ENCODE measurements around the gene EPG5.

Gene EPG5

DNA sequence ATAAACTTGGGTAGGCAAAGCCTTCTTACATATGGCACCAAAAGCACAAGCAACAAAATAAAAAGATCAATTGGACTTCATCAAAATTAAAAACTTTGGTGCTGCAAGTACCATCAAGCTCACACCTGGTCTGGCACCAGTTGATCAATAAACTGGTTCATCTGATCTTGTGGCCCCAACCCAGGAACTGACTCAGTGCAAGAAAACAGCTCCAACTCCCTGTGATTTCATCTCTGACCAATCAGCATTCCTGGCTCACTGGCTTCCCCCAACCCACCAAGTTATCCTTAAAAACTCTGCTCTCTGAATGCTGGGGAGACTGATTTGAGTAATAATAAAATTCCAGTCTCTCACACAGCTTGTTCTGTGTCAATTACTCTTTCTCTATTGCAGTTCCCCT lies 8.4 kb downstream of the EPG5 start:
- H3K4me1 ChIP-seq (ENCODE audit: insufficient read depth, insufficient read length): no peaks in the 10 kb centered on the region
- no peak for DNase-seq (ENCODE audit: low read depth, low spot score)

DNA sequence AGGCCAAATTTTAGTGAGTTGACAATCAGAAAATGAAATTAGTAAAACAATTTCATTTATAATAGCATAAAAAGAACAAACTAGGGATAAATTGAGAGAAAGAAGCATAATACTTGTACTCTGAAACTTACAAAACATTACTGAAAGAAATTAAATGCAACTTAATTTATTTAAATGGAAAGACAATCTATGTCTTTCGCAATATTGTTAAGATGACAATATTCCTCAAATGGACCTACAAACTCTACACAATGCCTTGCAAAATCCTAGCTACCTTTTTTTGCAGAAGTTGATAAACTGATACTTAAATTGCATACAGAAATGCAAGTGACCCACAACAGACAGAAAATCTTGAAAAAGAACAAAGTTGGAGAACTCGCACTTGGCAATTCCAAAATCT lies 9.1 kb downstream of the EPG5 start:
- TF ChIP-seq SUZ12 (IDR thresholded peaks at IDR 0.05; ENCODE audit: extremely low read depth, insufficient read depth, insufficient read length): no peak
- Histone ChIP-seq H3K36me3 (ENCODE audit: insufficient read depth, insufficient read length, low read length) (peaks cover 19% of the 10 kb centered on the region), H3K27me3 (ENCODE audit: insufficient read depth, insufficient read length) (no peaks in the 10 kb centered on the region), H3K9me3 (ENCODE audit: insufficient read depth, low read length) (no peaks in the 10 kb centered on the region), H3K4me3 (ENCODE audit: insufficient read length, low read depth) (no peak overlapping the region), H3K4me1 (ENCODE audit: insufficient read depth, insufficient read length) (no peaks in the 10 kb centered on the region), H3K9ac (ENCODE audit: insufficient read length, low read depth) (no peak overlapping the region)
- DNase-seq (ENCODE audit: low read depth, low spot score): no peak

More for the DNA sequence above, 8.4 kb downstream of the EPG5 start:
- H3K4me3 ChIP-seq (ENCODE audit: insufficient read length, low read depth): no peak overlapping the region
- TF ChIP-seq ZNF274 (IDR thresholded peaks at IDR 0.05; ENCODE audit: low read depth, low read length) (no peak), YY1 (IDR thresholded peaks at IDR 0.05; ENCODE audit: insufficient read depth, insufficient read length) (no peak), SUZ12 (IDR thresholded peaks at IDR 0.05; ENCODE audit: extremely low read depth, insufficient read depth, insufficient read length) (no peak)
- no peaks in the 10 kb centered on the region for H3K9me3 ChIP-seq (ENCODE audit: insufficient read depth, low read length)
- H3K9ac ChIP-seq (ENCODE audit: insufficient read length, low read depth): no peak overlapping the region
- no peaks in the 10 kb centered on the region for H3K27me3 ChIP-seq (ENCODE audit: insufficient read depth, insufficient read length)
- H3K36me3 ChIP-seq (ENCODE audit: insufficient read depth, insufficient read length, low read length): peaks cover 14% of the 10 kb centered on the region

DNA sequence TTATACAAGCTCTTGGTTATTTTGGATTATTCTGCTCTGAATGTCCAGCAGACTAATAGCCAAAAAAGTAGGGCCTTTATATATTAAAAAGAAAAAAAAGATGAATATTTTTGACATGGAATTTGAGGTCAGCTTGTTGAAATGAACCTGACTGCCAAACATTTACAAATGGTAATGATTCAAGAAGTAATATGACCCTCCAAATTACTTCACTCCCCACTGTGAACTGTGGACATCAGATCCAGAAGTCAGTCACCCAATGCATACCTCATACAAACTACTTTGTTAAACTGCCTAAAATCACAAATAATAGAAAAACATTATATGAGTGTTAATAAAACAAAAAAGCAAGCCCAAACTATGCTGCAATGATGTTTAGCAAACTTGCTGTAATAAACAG lies 10.0 kb downstream of the EPG5 start:
- Histone ChIP-seq H3K4me3 (ENCODE audit: insufficient read length, low read depth) (no peak overlapping the region), H3K9me3 (ENCODE audit: insufficient read depth, low read length) (no peaks in the 10 kb centered on the region), H3K36me3 (ENCODE audit: insufficient read depth, insufficient read length, low read length) (peaks cover 26% of the 10 kb centered on the region), H3K9ac (ENCODE audit: insufficient read length, low read depth) (no peak overlapping the region), H3K4me1 (ENCODE audit: insufficient read depth, insufficient read length) (no peaks in the 10 kb centered on the region), H3K27me3 (ENCODE audit: insufficient read depth, insufficient read length) (no peaks in the 10 kb centered on the region)
- TF ChIP-seq YY1 (IDR thresholded peaks at IDR 0.05; ENCODE audit: insufficient read depth, insufficient read length): no peak
- TF ChIP-seq ZNF274 (IDR thresholded peaks at IDR 0.05; ENCODE audit: low read depth, low read length): no peak
- TF ChIP-seq SUZ12 (IDR thresholded peaks at IDR 0.05; ENCODE audit: extremely low read depth, insufficient read depth, insufficient read length): no peak
- no peak for DNase-seq (ENCODE audit: low read depth, low spot score)

DNA sequence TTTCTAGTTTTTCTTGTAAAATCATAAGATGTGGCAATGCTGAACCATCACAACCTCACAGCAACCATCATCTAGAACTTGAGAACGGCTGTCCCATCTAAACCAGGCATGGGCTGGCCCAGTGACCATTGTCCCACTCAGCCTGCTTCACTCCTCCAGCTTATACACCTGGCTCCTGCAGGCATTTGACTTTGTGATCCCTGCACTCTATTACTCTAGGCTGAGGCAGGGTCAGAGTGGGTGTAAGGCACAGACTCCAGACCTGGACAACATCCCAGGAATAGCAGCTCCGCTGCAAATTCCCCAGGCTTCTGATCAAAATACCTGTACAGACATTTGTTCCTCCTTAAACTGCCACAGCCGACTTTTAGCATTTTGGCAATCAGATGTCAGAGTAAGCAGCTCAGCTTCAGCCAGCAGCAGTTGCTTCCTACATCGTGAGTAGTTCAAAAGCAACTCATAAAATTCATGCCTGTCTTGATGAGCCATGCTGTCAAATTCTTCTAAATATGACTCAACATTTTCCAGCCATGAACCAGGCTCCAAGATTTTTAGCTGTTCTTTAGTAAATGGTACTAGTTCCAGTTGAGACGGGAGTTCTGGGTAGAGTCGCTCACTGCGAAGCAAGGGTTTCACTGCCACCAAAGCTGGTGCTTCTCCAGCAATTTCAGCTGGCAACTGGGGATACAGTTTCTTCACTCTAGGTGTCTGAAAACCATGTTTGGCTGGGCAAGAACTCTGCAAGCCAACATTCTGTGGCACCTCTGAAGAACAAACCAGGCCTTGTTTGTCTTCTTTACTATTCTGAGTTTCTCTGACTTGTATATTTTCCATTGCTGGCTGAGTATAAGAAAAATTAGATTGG lies 12.8 kb downstream of the EPG5 start:
- DNase-seq (ENCODE audit: low read depth, low spot score): no peak

DNA sequence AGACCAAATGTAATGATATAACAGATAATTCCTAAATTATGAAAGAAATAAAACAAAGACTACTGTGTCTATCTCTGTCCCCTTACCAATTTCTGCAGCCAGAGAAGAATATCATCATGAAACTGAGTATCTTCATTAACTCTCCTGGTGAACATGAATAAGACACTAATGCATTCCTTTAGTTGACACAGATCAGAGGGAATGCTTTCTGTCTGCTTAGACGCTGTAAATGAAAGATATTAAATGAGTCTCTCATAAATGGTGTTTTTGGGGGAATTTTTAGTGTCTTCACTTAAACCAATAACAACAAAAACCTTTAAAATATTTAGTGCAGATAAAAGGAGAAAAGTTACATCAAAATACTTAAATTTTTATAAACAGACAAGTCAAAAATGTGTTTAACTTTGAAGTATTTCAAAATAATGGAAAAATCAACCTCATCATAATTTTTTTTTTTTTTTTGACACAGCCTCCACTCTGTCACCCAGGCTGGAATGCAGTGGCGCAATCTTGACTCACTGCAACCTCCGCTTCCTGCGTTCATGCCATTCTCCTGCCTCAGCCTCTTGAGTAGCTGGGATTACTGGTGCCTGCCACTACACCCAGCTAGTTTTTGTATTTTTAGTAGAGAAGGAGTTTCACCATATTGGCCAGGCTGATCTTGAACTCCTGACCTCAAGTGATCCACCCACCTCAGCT lies 16.0 kb downstream of the EPG5 start:
- Histone ChIP-seq H3K4me1 (ENCODE audit: insufficient read depth, insufficient read length) (no peaks in the 10 kb centered on the region), H3K27me3 (ENCODE audit: insufficient read depth, insufficient read length) (no peaks in the 10 kb centered on the region), H3K9me3 (ENCODE audit: insufficient read depth, low read length) (no peaks in the 10 kb centered on the region), H3K36me3 (ENCODE audit: insufficient read depth, insufficient read length, low read length) (peaks cover 61% of the 10 kb centered on the region), H3K9ac (ENCODE audit: insufficient read length, low read depth) (no peak overlapping the region), H3K4me3 (ENCODE audit: insufficient read length, low read depth) (no peak overlapping the region)
- DNase-seq (ENCODE audit: low read depth, low spot score): no peak
- TF ChIP-seq ZNF274 (IDR thresholded peaks at IDR 0.05; ENCODE audit: low read depth, low read length): no peak
- TF ChIP-seq YY1 (IDR thresholded peaks at IDR 0.05; ENCODE audit: insufficient read depth, insufficient read length): no peak
- TF ChIP-seq SUZ12 (IDR thresholded peaks at IDR 0.05; ENCODE audit: extremely low read depth, insufficient read depth, insufficient read length): no peak

More for the DNA sequence above, 12.8 kb downstream of the EPG5 start:
- Histone ChIP-seq H3K27me3 (ENCODE audit: insufficient read depth, insufficient read length) (no peaks in the 10 kb centered on the region), H3K9ac (ENCODE audit: insufficient read length, low read depth) (no peak overlapping the region), H3K4me1 (ENCODE audit: insufficient read depth, insufficient read length) (no peaks in the 10 kb centered on the region), H3K9me3 (ENCODE audit: insufficient read depth, low read length) (no peaks in the 10 kb centered on the region), H3K36me3 (ENCODE audit: insufficient read depth, insufficient read length, low read length) (peaks cover 35% of the 10 kb centered on the region), H3K4me3 (ENCODE audit: insufficient read length, low read depth) (no peak overlapping the region)
- TF ChIP-seq YY1 (IDR thresholded peaks at IDR 0.05; ENCODE audit: insufficient read depth, insufficient read length): no peak
- no peak for TF ChIP-seq ZNF274 (IDR thresholded peaks at IDR 0.05; ENCODE audit: low read depth, low read length)
- no peak for TF ChIP-seq SUZ12 (IDR thresholded peaks at IDR 0.05; ENCODE audit: extremely low read depth, insufficient read depth, insufficient read length)

DNA sequence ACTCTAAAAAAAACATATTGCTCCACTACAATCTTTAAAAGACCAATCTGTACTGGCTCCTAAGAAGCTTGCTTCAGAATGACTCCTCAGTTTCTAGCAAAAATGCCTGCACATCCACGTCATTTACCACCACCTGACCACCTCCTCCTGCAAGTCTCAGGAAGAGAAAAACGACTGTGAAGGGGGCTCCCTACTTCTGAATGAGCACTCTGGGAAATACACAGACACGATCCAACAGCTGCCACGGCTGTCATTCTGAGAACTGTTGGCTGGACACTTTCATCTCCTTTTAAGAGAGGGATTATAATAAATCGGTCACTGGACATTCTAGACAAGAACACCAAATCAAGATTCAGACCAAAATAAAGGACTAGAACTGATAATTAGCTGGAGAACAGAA lies 21.5 kb downstream of the EPG5 start:
- H3K4me1 ChIP-seq (ENCODE audit: insufficient read depth, insufficient read length): no peaks in the 10 kb centered on the region
- no peak overlapping the region for H3K4me3 ChIP-seq (ENCODE audit: insufficient read length, low read depth)
- no peak overlapping the region for H3K9ac ChIP-seq (ENCODE audit: insufficient read length, low read depth)
- no peaks in the 10 kb centered on the region for H3K9me3 ChIP-seq (ENCODE audit: insufficient read depth, low read length)
- no peaks in the 10 kb centered on the region for H3K27me3 ChIP-seq (ENCODE audit: insufficient read depth, insufficient read length)
- TF ChIP-seq ZNF274 (IDR thresholded peaks at IDR 0.05; ENCODE audit: low read depth, low read length) (no peak), SUZ12 (IDR thresholded peaks at IDR 0.05; ENCODE audit: extremely low read depth, insufficient read depth, insufficient read length) (no peak), YY1 (IDR thresholded peaks at IDR 0.05; ENCODE audit: insufficient read depth, insufficient read length) (no peak)
- peaks cover 59% of the 10 kb centered on the region for H3K36me3 ChIP-seq (ENCODE audit: insufficient read depth, insufficient read length, low read length)
- DNase-seq (ENCODE audit: low read depth, low spot score): no peak

DNA sequence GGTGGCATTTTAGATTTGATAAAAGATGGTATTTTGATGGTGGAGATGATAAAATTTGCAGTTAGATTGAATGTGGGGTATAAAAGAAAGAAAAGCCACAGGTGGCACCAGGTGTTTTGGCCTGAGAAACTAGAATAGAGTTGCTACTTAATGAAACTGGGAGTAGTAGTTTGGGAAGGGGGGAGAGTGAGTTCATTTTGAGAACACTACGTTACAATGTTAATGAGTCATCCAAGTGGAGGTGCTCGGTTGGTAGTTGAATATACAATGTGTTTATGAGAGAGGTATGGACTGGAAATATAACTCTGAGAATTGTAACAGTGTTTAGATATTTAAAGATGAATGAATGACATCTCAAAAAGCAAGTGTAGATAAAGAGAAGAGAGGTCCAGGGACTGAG lies 26.4 kb downstream of the EPG5 start:
- H3K36me3 ChIP-seq (ENCODE audit: insufficient read depth, insufficient read length, low read length): peaks cover 33% of the 10 kb centered on the region
- no peak for TF ChIP-seq ZNF274 (IDR thresholded peaks at IDR 0.05; ENCODE audit: low read depth, low read length)
- no peak for TF ChIP-seq SUZ12 (IDR thresholded peaks at IDR 0.05; ENCODE audit: extremely low read depth, insufficient read depth, insufficient read length)
- TF ChIP-seq YY1 (IDR thresholded peaks at IDR 0.05; ENCODE audit: insufficient read depth, insufficient read length): no peak
- H3K9ac ChIP-seq (ENCODE audit: insufficient read length, low read depth): no peak overlapping the region

More for the DNA sequence above, 26.4 kb downstream of the EPG5 start:
- no peaks in the 10 kb centered on the region for H3K9me3 ChIP-seq (ENCODE audit: insufficient read depth, low read length)
- H3K27me3 ChIP-seq (ENCODE audit: insufficient read depth, insufficient read length): no peaks in the 10 kb centered on the region
- no peak overlapping the region for H3K4me3 ChIP-seq (ENCODE audit: insufficient read length, low read depth)
- DNase-seq (ENCODE audit: low read depth, low spot score): no peak
- H3K4me1 ChIP-seq (ENCODE audit: insufficient read depth, insufficient read length): no peaks in the 10 kb centered on the region
